Measurements from ENCODE around the gene NTN4.
"Not testable (repeated sequence)": the region's sequence is repeated elsewhere in the genome, so short reads cannot be mapped to it uniquely, and the experiment has no call there.

The NTN4 gene

GRCh38 chr12:95755261-95755865, 35.2 kb downstream of the NTN4 start:
- ATAC-seq (ENCODE audit: low read depth) (no peak), DNase-seq (ENCODE audit: low spot score in 2 of 2) (no peak)
- Mint-ChIP-seq H3K4me1 (peaks cover 2% of the 10 kb centered on the region), H3K27me3 (peaks cover 13% of the 10 kb centered on the region), H3K4me3 (no peak overlapping the region), H3K9me3 (peaks cover 2% of the 10 kb centered on the region), H3K27ac (no peak overlapping the region), H3K36me3 (no peaks in the 10 kb centered on the region)

- H3K27ac Mint-ChIP-seq; H3K4me3 Mint-ChIP-seq; DNase-seq (ENCODE audit: low spot score in 2 of 2); ATAC-seq (ENCODE audit: low read depth); H3K36me3 Mint-ChIP-seq; H3K4me1 Mint-ChIP-seq; H3K9me3 Mint-ChIP-seq: not testable (repeated sequence)
- H3K27me3 Mint-ChIP-seq = peaks cover 15% of the 10 kb centered on the region
Observed at GRCh38 chr12:95746062-95746461, 44.5 kb downstream of the NTN4 start.

DNA sequence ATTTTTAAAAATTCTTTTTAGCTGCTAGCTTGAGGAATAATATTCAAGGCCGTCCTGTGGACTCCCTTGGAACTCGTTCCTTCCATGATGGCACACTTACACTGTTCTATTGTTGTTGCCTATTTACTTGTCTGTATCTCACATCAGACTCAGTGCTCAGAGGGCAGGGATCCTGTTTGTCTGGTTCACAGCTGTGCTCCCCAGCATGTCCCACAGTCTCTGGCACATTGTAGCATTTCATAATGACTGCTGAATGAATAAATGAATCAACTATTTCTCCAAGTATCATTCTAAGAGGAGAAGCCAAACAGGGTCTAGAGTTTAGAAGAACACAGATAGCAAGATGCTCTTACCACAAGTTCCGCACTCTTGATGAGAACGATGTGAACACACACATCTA, 48.0 kb downstream of the NTN4 start:
- peaks cover 8% of the 10 kb centered on the region for H3K9me3 Mint-ChIP-seq
- ATAC-seq (ENCODE audit: low read depth) (no peak), DNase-seq (ENCODE audit: low spot score in 2 of 2) (no peak)
- no peaks in the 10 kb centered on the region for H3K4me1 Mint-ChIP-seq
- peaks cover 4% of the 10 kb centered on the region for H3K36me3 Mint-ChIP-seq
- H3K4me3 Mint-ChIP-seq = no peak overlapping the region
- no peak overlapping the region for H3K27ac Mint-ChIP-seq
- peaks cover 11% of the 10 kb centered on the region for H3K27me3 Mint-ChIP-seq

DNA sequence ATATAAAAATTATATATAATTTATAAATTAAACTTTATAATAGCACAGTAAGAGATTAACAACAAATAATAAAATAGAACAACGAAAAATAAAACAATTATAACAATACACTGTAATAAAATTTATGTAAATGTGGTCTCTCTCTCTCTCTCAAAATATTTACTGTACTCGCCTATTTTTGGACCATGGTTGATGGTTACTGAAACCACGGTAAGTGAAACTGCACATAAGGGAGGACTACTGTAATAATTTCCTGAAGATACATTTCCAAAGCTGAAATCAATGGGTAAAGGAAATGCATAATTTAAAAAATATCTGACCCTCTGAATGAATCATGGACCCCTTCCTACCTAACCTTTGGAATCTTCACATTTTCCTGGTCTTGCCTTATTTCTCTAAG, 48.9 kb downstream of the NTN4 start:
- ATAC-seq (ENCODE audit: low read depth) = no peak
- Mint-ChIP-seq H3K4me1 (no peaks in the 10 kb centered on the region), H3K36me3 (peaks cover 4% of the 10 kb centered on the region), H3K4me3 (no peak overlapping the region), H3K27me3 (peaks cover 11% of the 10 kb centered on the region), H3K9me3 (peaks cover 8% of the 10 kb centered on the region), H3K27ac (no peak overlapping the region)
- DNase-seq (ENCODE audit: low spot score in 2 of 2) = no peak

DNA sequence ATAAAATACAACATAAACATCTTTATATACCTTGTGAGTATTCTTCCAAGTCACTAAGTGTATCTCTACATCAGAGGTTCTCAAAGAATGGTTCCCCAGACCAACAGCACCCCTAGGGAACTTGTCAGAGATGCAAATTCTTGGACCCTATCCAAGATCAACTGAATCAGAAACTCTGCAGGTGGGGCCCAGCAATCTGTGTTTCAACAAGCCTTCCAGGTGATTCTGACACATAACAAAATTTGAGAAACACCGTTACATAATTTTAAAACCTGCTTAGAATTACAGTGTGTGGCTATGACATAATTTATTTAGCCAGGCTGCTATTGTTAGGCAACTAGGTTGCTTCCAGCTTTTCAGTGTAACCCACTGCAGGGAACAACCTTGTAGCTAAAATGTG, 49.8 kb downstream of the NTN4 start:
- Mint-ChIP-seq H3K36me3 (peaks cover 2% of the 10 kb centered on the region), H3K4me3 (no peak overlapping the region), H3K27ac (no peak overlapping the region), H3K4me1 (no peaks in the 10 kb centered on the region), H3K27me3 (peaks cover 11% of the 10 kb centered on the region), H3K9me3 (peaks cover 5% of the 10 kb centered on the region)
- DNase-seq (ENCODE audit: low spot score in 2 of 2) (no peak), ATAC-seq (ENCODE audit: low read depth) (no peak)

- ATAC-seq (ENCODE audit: low read depth) (no peak), DNase-seq (ENCODE audit: low spot score in 2 of 2) (no peak)
- H3K9me3 Mint-ChIP-seq = no peaks in the 10 kb centered on the region
- no peak overlapping the region for H3K4me3 Mint-ChIP-seq
- H3K4me1 Mint-ChIP-seq = no peaks in the 10 kb centered on the region
- no peak overlapping the region for H3K27ac Mint-ChIP-seq
- no peaks in the 10 kb centered on the region for H3K36me3 Mint-ChIP-seq
- H3K27me3 Mint-ChIP-seq = peaks cover 8% of the 10 kb centered on the region
Observed at GRCh38 chr12:95739561-95740313, 50.8 kb downstream of the NTN4 start.

GRCh38 chr12:95738024-95738611, 52.4 kb downstream of the NTN4 start:
- Mint-ChIP-seq H3K4me3 (no peak overlapping the region), H3K27ac (no peak overlapping the region), H3K4me1 (no peaks in the 10 kb centered on the region), H3K36me3 (no peaks in the 10 kb centered on the region), H3K9me3 (no peaks in the 10 kb centered on the region), H3K27me3 (peaks cover 8% of the 10 kb centered on the region)
- ATAC-seq (ENCODE audit: low read depth) (no peak), DNase-seq (ENCODE audit: low spot score in 2 of 2) (no peak)

- no peaks in the 10 kb centered on the region for H3K36me3 Mint-ChIP-seq
- H3K4me3 Mint-ChIP-seq = no peak overlapping the region
- no peak overlapping the region for H3K27ac Mint-ChIP-seq
- ATAC-seq (ENCODE audit: low read depth) (no peak), DNase-seq (ENCODE audit: low spot score in 2 of 2) (no peak)
- H3K4me1 Mint-ChIP-seq = peaks cover 5% of the 10 kb centered on the region
- peaks cover 8% of the 10 kb centered on the region for H3K27me3 Mint-ChIP-seq
- H3K9me3 Mint-ChIP-seq = no peaks in the 10 kb centered on the region
Observed at GRCh38 chr12:95736631-95737030, 53.9 kb downstream of the NTN4 start.

GRCh38 chr12:95735728-95736127, 54.8 kb downstream of the NTN4 start:
- not testable (repeated sequence) for H3K27me3 Mint-ChIP-seq; DNase-seq (ENCODE audit: low spot score in 2 of 2); H3K9me3 Mint-ChIP-seq; H3K4me1 Mint-ChIP-seq; ATAC-seq (ENCODE audit: low read depth); H3K27ac Mint-ChIP-seq; H3K36me3 Mint-ChIP-seq; H3K4me3 Mint-ChIP-seq

DNA sequence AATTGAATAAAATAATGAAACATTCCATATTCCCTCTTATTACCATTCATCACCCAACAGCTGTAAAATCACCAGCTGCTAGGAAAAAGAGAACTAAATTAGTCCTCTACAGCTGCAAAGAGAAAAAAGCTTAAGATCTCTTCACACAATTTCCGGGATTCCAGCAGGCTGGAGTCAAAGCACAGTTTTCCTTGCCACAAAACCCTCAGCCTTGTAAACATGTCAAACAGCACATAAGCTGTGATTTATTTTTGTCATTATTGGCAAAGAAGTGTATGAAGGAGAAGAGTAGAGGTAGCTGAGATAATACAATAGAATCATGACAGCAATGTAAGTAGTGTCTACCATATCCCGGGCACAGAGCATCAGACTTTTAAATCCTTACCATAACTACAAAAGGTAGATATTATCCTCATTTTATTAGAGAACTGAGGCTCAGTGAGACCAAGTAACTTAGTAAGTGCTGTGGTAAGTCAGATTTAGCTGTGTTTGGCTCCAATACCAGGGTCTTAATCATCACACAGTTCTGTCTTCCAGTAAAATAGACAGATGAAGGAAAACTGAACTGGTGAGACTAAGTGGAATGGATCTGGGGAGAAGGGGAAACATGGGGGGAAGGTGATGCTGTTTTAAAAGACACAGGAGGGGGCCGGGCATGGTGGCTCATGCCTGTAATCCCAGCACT, 57.3 kb downstream of the NTN4 start:
- H3K9me3 Mint-ChIP-seq = no peaks in the 10 kb centered on the region
- no peak overlapping the region for H3K27ac Mint-ChIP-seq
- no peaks in the 10 kb centered on the region for H3K36me3 Mint-ChIP-seq
- peaks cover 7% of the 10 kb centered on the region for H3K4me1 Mint-ChIP-seq
- H3K4me3 Mint-ChIP-seq = no peak overlapping the region
- H3K27me3 Mint-ChIP-seq = peaks cover 2% of the 10 kb centered on the region
- DNase-seq (ENCODE audit: low spot score in 2 of 2) (no peak), ATAC-seq (ENCODE audit: low read depth) (no peak)

GRCh38 chr12:95731519-95731958, 59.0 kb downstream of the NTN4 start:
- H3K4me3 Mint-ChIP-seq = peak overlapping the region; percentile 18
- DNase-seq (ENCODE audit: low spot score in 2 of 2) = peak; percentile 12 to 38
- no peaks in the 10 kb centered on the region for H3K27me3 Mint-ChIP-seq
- ATAC-seq (ENCODE audit: low read depth) = peak; percentile 90
- peaks cover 6% of the 10 kb centered on the region for H3K9me3 Mint-ChIP-seq
- H3K36me3 Mint-ChIP-seq = no peaks in the 10 kb centered on the region
- peaks cover 7% of the 10 kb centered on the region for H3K4me1 Mint-ChIP-seq
- H3K27ac Mint-ChIP-seq = peak overlapping the region; percentile 77

DNA sequence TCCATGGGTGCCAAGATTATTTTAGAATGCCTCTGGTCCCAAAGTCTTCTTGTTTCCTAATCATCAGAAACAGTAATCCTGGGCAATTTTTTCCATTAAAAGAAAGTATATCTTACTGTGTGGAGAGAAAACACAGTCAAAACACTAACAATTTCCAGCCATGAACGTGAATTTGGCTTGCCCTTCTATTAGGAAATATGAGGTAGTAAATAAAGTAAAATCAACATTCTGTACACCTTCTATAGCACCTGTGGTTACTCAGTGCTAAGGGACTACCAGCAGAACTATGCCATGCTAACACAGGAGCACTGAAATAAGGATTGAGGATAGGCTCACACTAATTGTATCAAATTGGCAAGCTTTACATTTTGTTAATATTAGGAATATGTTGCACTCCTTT, 60.1 kb downstream of the NTN4 start:
- Mint-ChIP-seq H3K27me3 (no peaks in the 10 kb centered on the region), H3K9me3 (peaks cover 11% of the 10 kb centered on the region), H3K27ac (no peak overlapping the region), H3K36me3 (no peaks in the 10 kb centered on the region), H3K4me3 (no peak overlapping the region), H3K4me1 (peaks cover 7% of the 10 kb centered on the region)
- no peak for DNase-seq (ENCODE audit: low spot score in 2 of 2)
- no peak for ATAC-seq (ENCODE audit: low read depth)

DNA sequence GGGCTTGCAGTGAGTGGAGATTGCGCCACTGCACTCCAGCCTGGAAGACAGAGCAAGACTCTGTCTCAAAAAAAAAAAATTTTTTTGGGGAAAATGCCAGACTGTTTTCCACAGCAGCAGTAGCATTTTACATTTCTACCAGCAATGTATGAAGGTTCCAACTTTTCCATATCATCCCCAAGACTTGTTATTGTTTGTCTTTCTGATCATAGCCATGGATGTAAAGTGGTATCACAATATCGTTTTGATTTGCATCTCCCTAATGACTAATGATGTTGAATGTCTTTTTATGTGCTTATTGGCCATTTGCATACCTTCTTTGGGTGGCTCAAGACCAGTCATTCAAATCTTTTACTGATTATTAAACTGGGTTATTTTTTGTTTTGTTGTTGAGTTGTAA, 63.7 kb downstream of the NTN4 start:
- Mint-ChIP-seq H3K27ac (no peak overlapping the region), H3K36me3 (no peaks in the 10 kb centered on the region), H3K4me3 (no peak overlapping the region), H3K4me1 (peaks cover 7% of the 10 kb centered on the region), H3K9me3 (peaks cover 11% of the 10 kb centered on the region), H3K27me3 (peaks cover 2% of the 10 kb centered on the region)
- ATAC-seq (ENCODE audit: low read depth) (no peak), DNase-seq (ENCODE audit: low spot score in 2 of 2) (no peak)

DNA sequence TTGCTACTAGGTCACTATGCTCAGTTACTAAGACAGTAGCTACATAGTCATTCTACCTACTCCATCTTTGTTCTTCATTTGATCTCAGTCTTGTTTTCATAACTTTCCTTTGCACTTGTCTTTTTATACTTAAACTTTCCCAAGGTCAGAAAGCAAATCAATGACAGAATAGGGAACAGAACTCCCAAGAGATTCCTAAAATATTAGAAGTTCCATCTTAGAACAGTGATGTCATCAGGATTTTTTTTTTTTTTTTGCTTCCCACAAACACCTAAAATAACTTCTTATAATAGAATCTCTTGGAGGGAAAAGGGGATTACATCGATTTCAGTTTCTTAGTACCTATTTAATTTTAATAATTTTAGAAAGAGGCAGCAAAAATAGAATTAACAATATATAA, 65.8 kb downstream of the NTN4 start:
- H3K27ac Mint-ChIP-seq = no peak overlapping the region
- peaks cover 11% of the 10 kb centered on the region for H3K9me3 Mint-ChIP-seq
- H3K27me3 Mint-ChIP-seq = peaks cover 2% of the 10 kb centered on the region
- H3K4me3 Mint-ChIP-seq = no peak overlapping the region
- peaks cover 3% of the 10 kb centered on the region for H3K4me1 Mint-ChIP-seq
- no peak for ATAC-seq (ENCODE audit: low read depth)
- no peaks in the 10 kb centered on the region for H3K36me3 Mint-ChIP-seq
- DNase-seq (ENCODE audit: low spot score in 2 of 2) = no peak

All from memory B cell (primary cell).